Stimulated activated CD4-positive, alpha-beta T cell treated with anti-CD3 and anti-CD28 coated beads, Interleukin-1b, Interleukin-23, amount 100 ng/mL, for 48 hours (primary cell): ENCODE data around the gene FLT1.

Experiments used
- DNase-seq: peaks from one replicate; pipeline ENCODE4 v3.0.0-alpha.2; 2020

FLT1 gene

DNA sequence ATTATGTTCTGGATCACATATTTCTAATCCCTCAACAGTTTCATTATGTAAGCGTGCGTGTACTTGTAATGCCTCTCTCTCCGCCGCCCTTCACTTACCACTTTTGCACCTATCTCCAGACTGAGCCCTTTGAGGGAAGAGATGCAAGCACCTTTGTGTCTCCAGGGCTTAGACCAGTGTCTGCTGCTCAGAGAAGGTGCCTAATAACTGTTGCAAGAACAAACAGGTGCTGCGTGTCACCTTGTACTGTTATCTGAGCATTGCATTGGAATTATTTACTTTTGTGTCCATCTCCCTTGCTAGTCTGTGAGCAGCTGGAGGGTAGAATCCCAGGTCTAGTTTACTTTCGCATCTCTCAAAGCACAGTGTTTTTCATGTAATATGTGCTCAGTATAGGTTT, 156.2 kb downstream of the FLT1 start:
- DNase-seq: no peak

DNA sequence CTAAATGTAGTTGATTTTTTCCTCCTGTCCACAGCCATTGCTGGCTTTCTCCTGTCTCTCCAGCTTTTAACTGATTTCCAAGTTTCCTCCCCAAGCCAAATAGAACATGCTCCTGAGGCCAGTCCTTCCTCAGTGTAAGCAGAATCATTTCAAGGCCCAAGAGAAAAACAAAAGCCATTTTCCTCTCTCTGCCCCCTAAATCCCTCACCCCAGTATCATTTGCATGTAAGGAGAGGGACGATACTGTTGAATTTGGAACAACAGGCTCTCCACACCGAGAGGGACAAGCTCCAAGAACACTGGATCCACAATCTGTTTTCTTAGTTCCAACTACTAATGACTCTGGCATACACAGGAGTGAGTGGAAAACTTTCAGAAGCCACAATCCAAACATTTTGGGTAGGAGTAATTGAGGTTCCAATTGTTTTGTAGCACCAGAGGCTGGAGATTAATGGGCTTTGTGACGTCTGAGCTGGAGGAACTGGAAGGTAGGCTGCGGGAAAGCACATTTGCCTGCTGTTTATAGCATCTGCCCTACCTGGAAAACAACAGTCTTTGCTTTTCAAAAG, 156.8 kb downstream of the FLT1 start:
- DNase-seq: no peak

DNA sequence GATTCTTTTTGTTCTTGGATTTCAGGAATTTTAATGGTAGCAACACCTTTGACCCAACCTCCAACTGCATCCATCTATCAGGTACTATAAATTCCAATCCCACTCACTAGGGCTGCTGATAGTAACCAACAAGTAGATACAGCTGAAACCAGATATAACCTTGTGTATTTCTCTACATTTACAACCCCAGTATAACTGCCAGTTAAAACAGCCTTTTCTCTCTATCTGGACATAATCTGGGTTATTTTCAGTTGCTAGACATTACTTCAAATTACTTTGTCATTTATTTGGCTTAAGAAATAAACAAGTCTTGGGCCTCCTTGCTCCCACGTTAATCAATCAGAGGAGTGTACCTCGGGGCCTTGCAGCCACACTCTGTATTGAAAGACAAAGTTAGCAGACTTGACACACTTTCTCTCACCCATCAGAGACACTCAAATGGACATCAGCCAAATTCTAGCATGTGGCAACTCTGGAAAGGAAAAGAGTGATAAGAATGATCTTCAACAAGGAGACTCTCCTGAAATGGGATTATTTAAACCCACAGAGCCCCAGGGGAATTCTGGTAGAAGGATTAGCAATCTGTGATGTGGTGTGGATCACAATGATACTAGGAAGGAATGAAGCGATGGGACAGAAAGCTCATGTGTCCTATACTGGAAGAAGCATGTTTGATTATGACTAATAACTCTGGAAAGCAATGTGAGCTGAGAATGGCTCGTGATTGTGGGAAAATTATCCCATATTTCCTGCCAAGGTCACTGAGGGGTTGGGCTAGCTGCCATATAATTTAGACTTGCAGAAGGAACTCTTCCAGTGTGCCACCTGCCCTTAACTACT, 157.5 kb downstream of the FLT1 start:
- no peak for DNase-seq

DNA sequence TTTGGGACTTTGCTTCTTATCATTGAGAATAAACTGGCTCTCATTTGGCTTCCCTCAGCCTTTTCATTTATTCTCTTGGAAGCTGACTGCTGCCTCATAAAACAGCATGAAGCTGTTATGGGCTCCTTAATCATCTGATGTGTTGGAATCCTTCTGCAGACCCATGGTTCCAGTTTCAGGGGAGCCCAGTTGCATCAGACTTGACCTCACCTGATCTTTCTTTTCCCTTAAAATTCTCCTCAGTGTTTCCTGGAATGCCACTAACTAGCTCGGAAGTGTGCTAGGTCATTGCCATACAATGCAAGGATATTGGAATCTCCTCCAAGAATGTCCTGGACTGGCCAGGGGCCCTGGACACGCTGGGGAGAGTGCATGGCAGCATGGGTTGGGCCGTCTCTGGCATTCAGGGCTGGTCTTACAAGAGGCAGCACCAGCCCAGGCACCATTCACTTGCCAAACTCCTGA, 158.7 kb downstream of the FLT1 start:
- no peak for DNase-seq

DNA sequence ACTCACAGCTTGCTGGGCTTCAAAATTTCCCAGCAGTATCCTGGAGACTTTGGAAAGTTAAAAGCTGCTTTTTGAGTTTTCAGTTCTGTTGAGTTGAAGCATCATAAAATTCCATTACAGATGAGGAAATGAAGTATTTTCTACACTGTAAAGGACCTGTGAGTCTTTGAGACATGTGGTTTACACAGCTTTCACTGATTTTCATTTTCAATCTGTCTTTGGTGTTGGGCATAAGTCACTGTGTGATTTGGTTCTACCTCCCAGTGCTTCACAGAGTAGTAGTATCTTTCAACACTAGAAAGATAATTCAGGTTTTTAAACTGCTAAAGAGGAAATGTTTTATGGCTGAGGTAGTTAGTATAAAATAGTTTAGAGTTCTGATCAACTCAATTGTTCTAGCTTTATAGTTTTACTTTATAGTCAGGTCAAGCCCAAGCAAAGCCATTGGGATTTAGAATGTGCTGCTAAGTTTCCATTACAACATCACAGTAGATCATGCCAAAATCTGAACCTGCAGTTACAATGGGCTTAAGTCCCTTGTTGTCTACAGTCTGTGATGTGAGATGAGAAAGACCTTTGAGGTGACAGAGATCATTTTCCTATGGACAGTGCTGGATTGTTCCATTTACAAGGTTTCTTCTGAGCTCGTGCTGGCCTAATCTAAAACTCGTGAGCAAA, 161.6 kb downstream of the FLT1 start:
- no peak for DNase-seq

DNA sequence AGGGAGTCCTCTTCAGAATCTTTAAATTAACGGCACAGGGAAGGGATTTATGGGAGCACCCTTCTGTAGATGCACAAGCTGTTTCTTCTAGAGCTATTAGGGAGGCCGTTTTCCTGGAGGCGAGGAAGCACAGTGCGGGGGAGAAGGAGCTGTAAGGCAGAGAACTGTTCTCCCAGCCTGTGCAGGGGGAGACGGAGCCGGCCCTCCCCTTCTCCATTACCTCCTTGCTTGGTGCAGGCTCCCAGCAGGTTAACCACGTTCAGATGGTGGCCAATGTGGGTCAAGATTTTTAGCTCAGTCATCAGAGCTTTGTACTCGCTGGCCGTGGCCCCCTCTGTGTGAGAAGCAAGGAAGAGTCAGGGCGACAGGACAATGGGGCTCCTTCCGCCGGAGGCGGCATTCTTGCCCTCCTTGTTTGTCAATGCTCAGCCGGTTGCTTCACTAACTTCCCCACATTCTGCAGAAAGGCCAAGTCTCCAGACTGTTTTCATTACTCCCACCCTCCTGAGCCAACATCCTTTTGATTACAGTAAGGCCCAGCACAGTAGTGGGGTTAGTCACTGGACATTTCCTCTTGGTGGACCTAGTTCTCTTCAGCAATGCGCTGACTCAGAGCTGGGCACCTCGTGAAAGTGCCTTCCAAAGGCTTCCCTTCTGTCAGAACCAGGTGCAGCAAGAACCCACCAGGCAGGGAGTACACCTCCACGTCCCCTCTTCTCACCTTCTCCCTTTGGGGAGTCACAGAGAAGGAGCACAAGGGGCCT, 165.4 kb downstream of the FLT1 start:
- no peak for DNase-seq

DNA sequence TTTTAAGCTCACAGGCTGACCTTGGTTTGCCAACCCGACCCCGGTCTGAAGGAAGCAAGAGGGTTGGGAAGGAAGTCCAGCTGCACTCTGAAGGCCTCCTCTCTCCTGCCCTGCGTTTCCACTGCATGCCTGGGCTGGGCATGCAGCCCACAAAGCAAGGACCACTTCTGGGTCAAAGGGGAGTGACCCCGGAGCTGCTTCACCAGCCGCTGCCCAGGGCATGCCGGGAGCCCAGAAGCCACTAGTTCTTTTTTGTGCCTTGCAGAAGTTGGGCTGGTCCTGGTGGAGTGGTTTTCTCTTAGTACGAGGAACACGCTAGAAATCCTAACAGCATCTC, 166.7 kb downstream of the FLT1 start:
- no peak for DNase-seq

DNA sequence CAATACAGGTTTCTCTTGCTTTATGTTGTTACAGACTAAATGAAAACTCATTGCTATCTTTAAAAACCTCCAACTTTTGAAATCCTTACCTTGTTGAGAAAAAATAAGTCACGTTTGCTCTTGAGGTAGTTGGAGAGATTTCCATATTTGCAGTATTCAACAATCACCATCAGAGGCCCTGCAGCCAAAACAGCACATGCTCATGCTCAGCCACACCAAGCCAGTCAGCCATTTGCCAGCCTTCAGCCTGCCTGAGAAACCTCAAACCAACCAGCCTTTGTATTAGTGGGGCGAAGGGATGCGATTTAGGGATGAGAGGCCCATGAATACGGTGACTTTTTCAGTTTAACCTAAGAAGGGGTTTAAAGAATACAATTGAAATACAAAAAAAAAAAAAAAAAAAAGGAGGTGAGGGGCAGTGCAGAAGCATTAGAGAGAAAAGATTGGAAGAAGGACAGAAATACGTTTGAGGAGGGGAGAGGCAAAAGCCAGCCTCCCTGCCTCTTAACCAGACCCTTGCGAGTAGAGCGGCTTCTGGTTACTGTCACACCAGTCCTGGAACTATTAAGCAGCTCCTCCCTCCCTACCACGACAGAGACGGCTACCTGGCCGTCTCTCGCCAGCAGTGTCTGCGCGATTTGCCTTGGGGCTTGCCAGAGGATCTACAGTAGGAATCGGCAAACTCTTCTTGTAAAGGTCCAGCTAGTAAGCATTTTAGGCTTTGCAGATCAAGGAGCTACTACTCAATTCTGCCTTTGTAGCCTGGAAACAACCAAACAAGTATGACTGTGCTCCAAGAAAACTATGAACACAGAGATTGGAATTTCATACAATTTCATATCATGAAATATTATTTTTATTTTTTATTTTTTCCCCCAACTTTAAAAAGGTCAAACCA, 167.3 kb downstream of the FLT1 start:
- DNase-seq: no peak

DNA sequence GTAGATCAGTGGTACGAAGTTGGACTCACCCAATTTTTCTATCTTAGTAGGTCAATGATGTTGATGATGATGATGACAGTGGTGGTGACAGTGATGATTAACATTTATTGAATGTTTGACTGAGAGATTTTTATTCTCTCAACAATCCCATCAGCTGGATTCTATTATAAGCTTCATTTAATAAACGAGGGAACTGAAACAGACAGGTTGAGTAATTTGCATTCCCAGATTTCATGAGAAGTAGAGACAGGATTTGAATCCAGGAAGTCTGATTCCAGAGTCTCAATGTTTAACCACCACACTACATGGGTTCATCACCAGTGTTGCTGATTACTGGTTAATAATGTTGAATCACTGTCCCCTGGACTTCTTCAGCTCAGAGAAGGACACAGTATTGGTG, 168.9 kb downstream of the FLT1 start:
- DNase-seq: no peak

DNA sequence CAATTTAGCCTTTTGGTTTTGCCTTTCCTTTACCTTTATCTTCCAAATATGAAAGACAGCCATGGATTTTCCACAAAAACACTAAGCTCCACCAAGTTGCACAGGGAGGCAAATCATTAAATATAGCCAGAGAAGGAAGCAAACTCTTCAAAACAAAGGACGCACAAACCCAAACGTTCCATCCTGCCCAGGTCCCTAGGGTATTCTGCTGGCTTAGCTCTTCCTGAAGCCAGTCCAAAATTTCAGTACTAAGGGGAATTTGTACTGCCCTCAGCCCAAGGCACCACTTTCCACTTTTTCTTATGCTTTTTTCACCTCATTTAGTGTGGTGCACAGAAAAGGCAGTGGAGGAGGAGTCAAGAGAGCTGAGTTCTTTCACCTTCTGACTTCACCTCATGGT, 169.9 kb downstream of the FLT1 start:
- DNase-seq: no peak

DNA sequence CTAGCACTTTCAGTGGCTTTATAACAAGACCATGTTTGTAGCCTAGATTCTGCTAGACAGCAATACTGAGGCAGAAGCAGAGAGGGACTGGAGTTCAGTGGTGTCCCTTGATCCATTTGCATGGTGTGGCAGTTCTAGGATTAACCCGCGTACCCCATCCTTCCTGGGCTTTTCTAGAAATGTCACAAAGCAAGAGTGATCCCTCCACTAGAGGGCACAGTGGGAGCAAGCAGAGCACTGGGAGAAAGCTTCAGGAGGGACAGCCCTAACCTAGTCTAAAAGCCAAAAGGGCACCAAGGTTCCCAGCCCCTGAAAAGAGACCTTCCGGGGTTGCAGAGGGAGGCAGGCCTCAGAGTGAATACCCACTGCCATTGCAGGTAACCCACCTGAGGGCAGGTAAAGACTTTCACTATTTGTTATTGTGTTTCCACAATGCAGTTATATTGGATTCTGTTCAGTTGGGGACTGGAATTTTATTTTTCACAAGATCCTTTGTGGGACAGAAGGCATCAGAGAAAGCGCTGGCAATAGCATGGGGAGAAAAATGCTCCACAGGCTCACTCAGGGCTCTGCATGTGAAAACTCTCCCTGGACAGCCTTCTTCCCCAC, 170.6 kb downstream of the FLT1 start:
- peak; percentile 45 for DNase-seq

DNA sequence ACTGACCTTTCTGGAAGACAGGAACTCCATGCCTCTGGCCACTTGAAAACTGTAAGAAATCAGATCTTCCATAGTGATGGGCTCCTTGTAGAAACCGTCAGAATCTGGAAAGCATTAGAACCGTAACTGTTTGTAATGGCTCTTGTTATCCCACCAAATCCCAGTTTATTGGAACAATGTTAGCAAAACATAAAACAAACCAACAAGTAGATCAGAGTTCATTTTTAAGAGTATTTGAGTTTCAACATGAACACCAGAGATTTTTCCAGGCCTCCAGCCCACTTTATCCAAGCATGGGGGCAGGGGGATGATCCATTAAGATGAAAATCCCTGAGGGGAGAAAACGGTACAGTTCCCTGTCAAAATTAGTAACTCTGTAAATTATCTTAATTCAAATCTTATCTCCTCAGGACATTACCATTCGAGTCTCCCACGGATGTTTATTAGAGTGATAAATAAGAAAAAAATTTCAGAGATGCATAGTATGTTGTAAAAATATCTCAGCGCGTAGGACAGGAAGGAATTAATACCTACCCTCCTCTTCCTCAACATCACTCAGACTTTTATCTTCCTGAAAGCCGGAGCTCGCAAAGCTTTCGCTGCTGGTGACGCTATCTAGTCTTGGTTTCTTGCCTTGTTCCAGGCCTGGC, 172.5 kb downstream of the FLT1 start:
- no peak for DNase-seq

DNA sequence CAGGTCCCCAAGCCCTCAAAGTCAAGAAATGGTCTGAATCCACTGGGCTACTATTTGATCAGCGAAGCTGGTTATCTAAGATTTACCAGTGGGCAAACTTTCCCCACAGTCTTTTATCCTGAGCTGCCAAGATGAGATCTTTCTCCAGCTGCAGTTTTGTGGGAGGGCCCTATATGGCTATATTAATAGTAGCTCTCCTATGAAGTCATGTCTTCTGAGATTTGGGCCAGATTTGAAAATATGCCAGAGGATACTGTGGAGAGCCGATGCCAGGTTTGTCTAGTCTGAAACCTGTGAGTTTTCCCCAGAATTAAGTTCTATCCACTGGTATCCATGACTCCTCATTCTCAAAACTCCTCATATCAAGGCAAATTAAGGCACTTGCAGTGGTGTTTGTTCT, 173.2 kb downstream of the FLT1 start:
- DNase-seq: no peak

DNA sequence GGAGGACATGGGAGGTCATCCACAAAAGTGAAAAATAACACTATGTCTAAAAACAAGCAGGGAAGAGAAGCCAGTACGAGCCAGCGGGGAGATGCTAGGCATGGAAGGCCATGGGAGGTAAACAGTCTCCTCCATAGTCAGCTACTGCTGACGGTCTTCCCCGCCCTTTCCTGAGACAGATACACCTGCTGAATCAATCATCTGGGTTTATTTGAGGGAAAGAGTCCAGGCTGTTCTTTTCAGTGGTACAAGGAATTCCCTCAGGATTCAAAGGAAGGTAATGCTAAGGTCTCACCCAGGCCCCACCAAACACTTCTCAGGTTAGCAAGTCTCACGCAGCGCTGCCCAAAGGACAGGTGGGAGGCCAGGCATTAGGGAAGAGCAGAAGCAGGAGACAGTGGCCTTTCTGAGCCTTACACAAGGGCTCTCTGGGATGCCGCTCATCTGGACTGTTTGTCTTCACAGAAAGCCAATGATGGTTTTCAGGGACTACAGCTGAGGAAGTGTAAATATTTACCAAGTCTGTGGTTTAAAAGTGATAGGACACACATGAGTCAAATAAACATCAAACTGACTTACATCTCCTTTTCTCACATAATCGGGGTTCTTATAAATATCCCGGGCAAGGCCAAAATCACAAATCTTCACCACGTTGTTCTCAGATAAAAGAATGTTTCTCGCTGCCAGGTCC, 173.9 kb downstream of the FLT1 start:
- DNase-seq: no peak

DNA sequence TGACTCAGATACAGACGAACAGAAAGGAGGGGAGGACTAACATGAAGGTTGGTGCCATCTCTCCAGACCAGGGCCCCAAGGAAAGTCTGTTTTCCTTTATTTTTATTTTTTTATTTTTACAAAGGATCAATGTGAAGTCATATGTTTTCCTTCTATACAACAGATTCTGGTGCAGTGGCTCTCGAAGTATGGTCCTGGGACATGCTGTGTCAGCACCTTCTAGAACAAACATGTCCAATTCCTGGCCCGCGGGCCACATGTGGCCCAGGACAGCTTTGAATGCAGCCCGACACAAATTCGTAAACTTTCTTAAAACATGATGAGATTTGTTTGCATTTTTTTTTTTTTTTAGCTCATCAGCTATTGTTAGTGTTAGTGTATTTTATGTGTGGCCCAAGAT, 174.7 kb downstream of the FLT1 start:
- DNase-seq: no peak

DNA sequence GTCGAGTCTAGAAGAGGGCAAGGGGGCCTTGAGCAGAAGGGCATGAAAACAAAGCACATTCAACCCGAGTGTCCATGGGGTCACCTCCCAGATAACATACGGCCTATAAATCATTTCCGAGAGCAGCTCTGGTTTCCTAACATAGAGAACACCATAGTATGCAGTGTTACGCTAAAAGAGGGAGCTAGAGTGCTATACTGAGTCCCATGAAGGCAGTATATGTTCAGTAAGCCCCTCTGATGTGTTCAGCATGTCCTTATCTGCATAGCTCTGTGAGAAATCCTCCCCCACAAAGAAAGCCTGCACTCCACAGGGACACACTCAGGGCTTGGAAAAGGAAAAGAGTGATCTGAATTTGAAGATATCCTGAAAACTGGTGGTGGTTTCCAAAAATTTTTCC, 175.4 kb downstream of the FLT1 start:
- DNase-seq: no peak

DNA sequence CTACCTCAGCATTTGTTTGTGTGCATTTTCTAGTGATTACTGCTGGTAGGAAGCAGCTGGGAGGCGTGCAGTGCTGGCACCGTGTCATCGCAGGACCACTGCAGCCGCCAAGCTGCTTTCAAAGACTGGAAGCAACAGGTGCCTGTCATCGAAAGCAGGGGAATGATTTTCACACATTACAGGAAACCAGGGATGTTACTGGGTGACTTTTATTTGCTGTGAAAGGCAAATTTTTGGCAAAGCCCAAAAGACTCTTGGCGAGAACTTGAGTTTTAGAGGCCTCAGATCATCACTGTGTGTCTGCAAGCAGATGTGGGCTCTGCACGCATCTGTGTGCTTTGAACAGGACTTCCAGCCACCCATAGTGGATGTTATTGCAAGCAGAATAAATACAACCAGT, 176.4 kb downstream of the FLT1 start:
- DNase-seq: no peak

DNA sequence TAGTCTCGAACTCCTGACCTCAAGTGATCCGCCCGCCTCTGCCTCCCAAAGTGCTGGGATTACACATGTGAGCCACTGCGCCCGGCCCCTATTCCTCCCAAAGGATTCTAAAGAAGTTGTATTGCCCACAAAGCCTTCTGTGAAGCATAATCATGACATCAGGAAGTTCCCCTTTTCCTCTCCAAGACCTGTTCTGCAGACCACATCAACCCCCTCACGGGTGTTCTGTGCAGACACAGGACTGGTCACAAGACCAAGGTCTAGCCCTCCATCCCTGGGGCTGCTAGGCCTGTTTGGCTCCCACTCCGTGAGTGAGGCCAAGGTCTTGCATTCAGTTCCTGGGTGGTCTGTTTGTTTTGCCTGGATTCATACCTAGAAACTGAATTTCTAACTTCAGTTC, 178.1 kb downstream of the FLT1 start:
- no peak for DNase-seq

DNA sequence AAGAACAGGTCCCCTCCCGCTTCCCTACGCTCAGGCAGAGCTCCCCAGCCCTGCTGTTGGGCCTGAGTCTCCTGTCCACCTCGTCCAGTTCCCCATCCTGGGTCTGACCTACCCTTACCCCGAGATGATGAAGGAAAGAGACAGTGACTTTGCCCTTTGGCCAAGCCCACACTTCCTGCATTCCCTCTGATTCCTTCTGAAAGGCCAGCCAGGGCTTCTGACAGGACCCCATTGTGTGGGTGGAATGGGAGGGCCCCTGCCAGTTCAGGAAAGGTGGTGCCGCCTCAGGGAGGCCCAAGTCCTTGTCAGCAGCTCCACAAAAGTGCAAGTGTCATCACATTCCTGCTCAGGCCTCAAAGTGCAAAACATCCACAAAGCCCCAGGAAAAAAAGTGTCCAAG, 178.8 kb downstream of the FLT1 start:
- DNase-seq: no peak

DNA sequence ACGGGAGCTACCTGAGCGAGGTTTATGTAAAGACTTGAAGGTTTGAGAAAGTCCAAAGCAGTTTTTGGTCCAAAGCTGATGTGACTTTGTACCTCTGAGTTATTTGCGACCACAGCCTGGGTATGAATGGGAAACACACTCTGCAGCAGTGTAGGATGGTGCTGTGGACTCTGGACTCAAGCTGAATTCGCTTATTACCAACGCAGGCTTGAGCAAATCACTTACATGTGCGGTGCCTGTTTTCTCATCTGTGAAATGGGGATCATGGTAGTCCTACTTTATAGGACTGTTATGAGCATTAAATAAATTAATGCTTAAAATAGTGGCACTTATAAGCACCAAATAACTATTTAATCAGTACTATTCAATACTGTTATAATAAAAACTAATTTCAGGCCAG, 180.0 kb downstream of the FLT1 start:
- DNase-seq: no peak

DNA sequence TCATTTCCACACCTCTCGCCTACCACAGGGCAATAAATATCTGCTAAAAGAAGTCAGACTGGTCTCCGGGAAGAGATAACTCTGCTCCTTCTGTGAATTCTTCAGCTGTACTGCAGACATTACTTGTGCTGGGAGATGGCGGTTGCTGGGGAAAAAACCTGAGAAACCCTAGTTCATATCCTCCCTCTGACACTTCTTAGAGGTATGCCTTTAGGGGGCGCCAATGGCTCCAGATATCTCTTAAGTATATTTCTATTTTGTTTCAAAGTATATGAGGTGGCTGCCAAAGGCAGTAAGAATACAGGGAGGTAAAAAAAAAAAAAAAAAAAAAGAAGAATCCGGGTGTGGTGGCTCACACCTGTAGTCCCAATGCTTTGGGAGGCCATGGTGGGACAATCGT, 181.3 kb downstream of the FLT1 start:
- DNase-seq: no peak
